HEK293 (cell line): ENCODE results near the gene IL1RAPL1.

ENCODE experiments used
- CTCF ChIP-seq: fragments of 450-650 bp; formaldehyde crosslinking; IDR thresholded peaks from 2 replicates; pipeline ENCODE4 v1.5.1; 2016; ENCODE audit warnings: missing biosample characterization, missing genetic modification characterization
- ZNF174 ChIP-seq: fragments of 450-650 bp; formaldehyde crosslinking; IDR thresholded peaks from 2 replicates; pipeline ENCODE4 v1.5.0; 2017; ENCODE audit warnings: missing biosample characterization, mild to moderate bottlenecking, missing genetic modification characterization

GRCh38 chrX:29359276-29359675 lies 772.0 kb downstream of the IL1RAPL1 start:
- no peak for TF ChIP-seq ZNF174 (tag by site-specific recombination)
- no peak for TF ChIP-seq CTCF
